Neural progenitor cell (in vitro differentiated cells): ENCODE measurements around the gene DZIP1.

ENCODE experiments used
- EZH2 ChIP-seq: fragments of 200-600 bp; sonication (generic); IDR thresholded peaks from 2 replicates; pipeline ENCODE4 v1.6.1; 2017; ENCODE audit warnings: antibody characterized with exemption, mild to moderate bottlenecking, moderate library complexity
- EZH2phosphoT487 ChIP-seq: fragments of 200-600 bp; sonication (generic); IDR thresholded peaks from 2 replicates; pipeline ENCODE4 v1.6.1; 2017; ENCODE audit warnings: antibody characterized with exemption
- TF ChIP-seq, protein P1 (sequence below): fragments of 200-600 bp; sonication (generic); IDR thresholded peaks from 2 replicates; pipeline ENCODE4 v1.5.1; 2017; ENCODE audit warnings: antibody characterized with exemption, mild to moderate bottlenecking

- TF ChIP-seq, protein P1, sequence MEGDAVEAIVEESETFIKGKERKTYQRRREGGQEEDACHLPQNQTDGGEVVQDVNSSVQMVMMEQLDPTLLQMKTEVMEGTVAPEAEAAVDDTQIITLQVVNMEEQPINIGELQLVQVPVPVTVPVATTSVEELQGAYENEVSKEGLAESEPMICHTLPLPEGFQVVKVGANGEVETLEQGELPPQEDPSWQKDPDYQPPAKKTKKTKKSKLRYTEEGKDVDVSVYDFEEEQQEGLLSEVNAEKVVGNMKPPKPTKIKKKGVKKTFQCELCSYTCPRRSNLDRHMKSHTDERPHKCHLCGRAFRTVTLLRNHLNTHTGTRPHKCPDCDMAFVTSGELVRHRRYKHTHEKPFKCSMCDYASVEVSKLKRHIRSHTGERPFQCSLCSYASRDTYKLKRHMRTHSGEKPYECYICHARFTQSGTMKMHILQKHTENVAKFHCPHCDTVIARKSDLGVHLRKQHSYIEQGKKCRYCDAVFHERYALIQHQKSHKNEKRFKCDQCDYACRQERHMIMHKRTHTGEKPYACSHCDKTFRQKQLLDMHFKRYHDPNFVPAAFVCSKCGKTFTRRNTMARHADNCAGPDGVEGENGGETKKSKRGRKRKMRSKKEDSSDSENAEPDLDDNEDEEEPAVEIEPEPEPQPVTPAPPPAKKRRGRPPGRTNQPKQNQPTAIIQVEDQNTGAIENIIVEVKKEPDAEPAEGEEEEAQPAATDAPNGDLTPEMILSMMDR = no peak
- TF ChIP-seq EZH2 (no peak), EZH2phosphoT487 (no peak)
These were observed 85.4 kb downstream of the DZIP1 start for GRCh38 chr13:95559100-95559499.
